ENCODE data around the gene NTHL1. TPM values are rescaled to one million over a fixed set of nuclear protein-coding genes. Genes with fewer than 3 reads are reported as not detected.

The NTHL1 gene
- total RNA-seq, 4 donors from 2014 or later: 6.5 to 21.7 (median 12.0) TPM

GRCh38 chr16:2033057-2033908 lies 14.4 kb downstream of the NTHL1 start:
- no peak for TF ChIP-seq CTCF (IDR thresholded peaks at IDR 0.05; ENCODE audit: low read depth)

- no peak for TF ChIP-seq CTCF (IDR thresholded peaks at IDR 0.05; ENCODE audit: low read depth)
Observed at GRCh38 chr16:2032285-2033056, 15.2 kb downstream of the NTHL1 start.

- no peak for TF ChIP-seq CTCF (IDR thresholded peaks at IDR 0.05; ENCODE audit: low read depth)
Observed at GRCh38 chr16:2031081-2031577, 16.5 kb downstream of the NTHL1 start.

- no peak for TF ChIP-seq CTCF (IDR thresholded peaks at IDR 0.05; ENCODE audit: low read depth)
Observed at GRCh38 chr16:2030036-2030435, 17.6 kb downstream of the NTHL1 start.

GRCh38 chr16:2029350-2029749 lies 18.3 kb downstream of the NTHL1 start:
- no peak for TF ChIP-seq CTCF (IDR thresholded peaks at IDR 0.05; ENCODE audit: low read depth)

- TF ChIP-seq CTCF (IDR thresholded peaks at IDR 0.05; ENCODE audit: low read depth): no peak
Observed at GRCh38 chr16:2028620-2029220, 18.9 kb downstream of the NTHL1 start.

GRCh38 chr16:2028146-2028545 lies 19.5 kb downstream of the NTHL1 start:
- TF ChIP-seq CTCF (IDR thresholded peaks at IDR 0.05; ENCODE audit: low read depth): no peak

All from subcutaneous adipose tissue (tissue), 4 donors.